ENCODE measurements around the gene HYAL2.

- TF ChIP-seq BCL11A (tag by site-specific recombination; IDR thresholded peaks at IDR 0.05; ENCODE audit: low read depth) (no peak), ZSCAN18 (tag by site-specific recombination; IDR thresholded peaks at IDR 0.05) (no peak), PBX3 (CRISPR knock-in tag; IDR thresholded peaks at IDR 0.05) (no peak), ZNF768 (tag by site-specific recombination; IDR thresholded peaks at IDR 0.05) (no peak), ZNF274 (IDR thresholded peaks at IDR 0.05; ENCODE audit: low read length) (no peak), ZNF274 (tag by site-specific recombination; IDR thresholded peaks at IDR 0.05; ENCODE audit: borderline replicate concordance) (no peak), CTCF (tag by site-specific recombination; IDR thresholded peaks at IDR 0.05) (no peak), GLIS2 (tag by site-specific recombination; IDR thresholded peaks at IDR 0.05) (no peak), ZNF704 (tag by site-specific recombination; IDR thresholded peaks at IDR 0.05) (no peak), YY1 (tag by site-specific recombination; IDR thresholded peaks at IDR 0.05) (no peak), OVOL3 (tag by site-specific recombination; IDR thresholded peaks at IDR 0.05) (no peak), PRDM2 (tag by site-specific recombination; IDR thresholded peaks at IDR 0.05; ENCODE audit: borderline replicate concordance) (no peak), ZBTB21 (tag by site-specific recombination; IDR thresholded peaks at IDR 0.05) (no peak)
Measured at GRCh38 chr3:50338965-50339364, 16.4 kb upstream of the HYAL2 start.
